Activated B cell treated with CpG ODN at 0.5 μM for 24 hours (primary cell): ENCODE data around the gene THOC7. TPM values are rescaled to one million over a fixed set of nuclear protein-coding genes. Genes with fewer than 3 reads are reported as not detected.

Experiments used
- ATAC-seq: fragments of 200-7000 bp; cut with Tn5 transposase; one replicate; pipeline ENCODE4 v1.10.0; 2021; ENCODE audit warnings: low read depth, mild to moderate bottlenecking, moderate library complexity
- CTCF ChIA-PET: fragments of 350-600 bp; sonication (Branson Sonifier 250); formaldehyde crosslinking; loops from one replicate; lab custom pipeline; 2021; ENCODE audit warnings: antibody characterized with exemption; lab: Charles Lee
- POLR2A ChIA-PET: fragments of 350-600 bp; sonication (Branson Sonifier 250); formaldehyde crosslinking; loops from one replicate; lab custom pipeline; 2021; ENCODE audit warnings: antibody characterized with exemption; lab: Charles Lee
- DNase-seq: peaks from one replicate; pipeline ENCODE4 v3.0.0; 2022
- H3K27ac Mint-ChIP-seq: one replicate; pipeline ENCODE4 v1.8.0; 2020; ENCODE audit warnings: mixed read lengths
- H3K27me3 Mint-ChIP-seq: one replicate; pipeline ENCODE4 v1.8.0; 2021; ENCODE audit warnings: mixed read lengths
- H3K36me3 Mint-ChIP-seq: one replicate; pipeline ENCODE4 v1.8.0; 2021; ENCODE audit warnings: low read depth, mixed read lengths
- H3K4me1 Mint-ChIP-seq: one replicate; pipeline ENCODE4 v1.8.0; 2021; ENCODE audit warnings: mixed read lengths
- H3K4me3 Mint-ChIP-seq: one replicate; pipeline ENCODE4 v1.8.0; 2020; ENCODE audit warnings: mild to moderate bottlenecking, mixed read lengths
- H3K9me3 Mint-ChIP-seq: one replicate; pipeline ENCODE4 v1.8.0; 2020; ENCODE audit warnings: mixed read lengths
- intact Hi-C: fragments of 100-400 bp; cut with micrococcal nuclease; formaldehyde crosslinking; loops from one replicate; pipeline ENCODE4 v1.15.1; 2024
- total RNA-seq: library from RNA; stranded (reverse); gene quantifications from 2 replicates; pipeline ENCODE4 v1.2.3, GENCODE V29; 2022
- TF ChIP-seq, protein P1 (sequence below): fragments of 200-600 bp; IDR thresholded peaks from one replicate; pipeline ENCODE4 v1.8.0; 2022; ENCODE audit warnings: antibody characterized with exemption, mild to moderate bottlenecking

THOC7 gene
- total RNA-seq, 1 donor from 2014 or later, result 50.2 TPM

DNA sequence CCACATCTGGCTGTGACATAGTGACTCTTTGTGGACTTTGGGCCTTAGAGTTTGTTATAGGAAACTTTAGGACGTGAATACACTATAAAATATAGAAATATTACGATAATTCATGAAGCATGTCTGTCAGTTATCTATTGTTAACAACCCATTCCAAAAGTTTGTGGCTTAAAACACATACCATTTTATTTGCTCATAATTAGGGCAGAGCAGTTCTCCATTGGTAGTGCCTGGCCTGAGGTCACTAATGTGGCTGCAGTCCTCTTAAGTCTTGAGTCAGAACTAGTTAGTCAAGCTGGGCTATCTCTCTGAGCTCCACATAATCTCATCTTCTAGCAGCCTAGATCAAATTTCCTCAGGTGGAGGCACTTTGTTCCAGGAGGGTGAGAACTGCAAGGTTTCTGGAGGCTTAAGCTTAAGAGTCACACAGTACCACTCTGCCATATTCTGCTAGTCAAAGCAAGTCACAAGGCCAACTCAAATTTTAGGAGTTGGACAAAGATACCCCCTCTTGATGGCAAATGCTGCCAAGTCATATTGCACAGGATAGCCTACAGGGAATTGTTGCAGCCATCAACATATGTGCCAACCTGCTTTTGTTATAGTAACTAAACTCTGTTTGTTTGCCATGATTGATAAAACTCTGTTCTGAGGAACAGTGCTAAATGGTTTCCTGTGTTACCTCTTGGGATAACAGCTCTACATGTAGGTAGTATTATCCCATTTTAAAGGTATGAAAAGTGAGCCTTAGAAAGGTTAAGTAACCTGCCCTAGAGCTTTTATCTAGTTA, 8.7 kb upstream of the THOC7 start:
- TF ChIP-seq, protein P1, sequence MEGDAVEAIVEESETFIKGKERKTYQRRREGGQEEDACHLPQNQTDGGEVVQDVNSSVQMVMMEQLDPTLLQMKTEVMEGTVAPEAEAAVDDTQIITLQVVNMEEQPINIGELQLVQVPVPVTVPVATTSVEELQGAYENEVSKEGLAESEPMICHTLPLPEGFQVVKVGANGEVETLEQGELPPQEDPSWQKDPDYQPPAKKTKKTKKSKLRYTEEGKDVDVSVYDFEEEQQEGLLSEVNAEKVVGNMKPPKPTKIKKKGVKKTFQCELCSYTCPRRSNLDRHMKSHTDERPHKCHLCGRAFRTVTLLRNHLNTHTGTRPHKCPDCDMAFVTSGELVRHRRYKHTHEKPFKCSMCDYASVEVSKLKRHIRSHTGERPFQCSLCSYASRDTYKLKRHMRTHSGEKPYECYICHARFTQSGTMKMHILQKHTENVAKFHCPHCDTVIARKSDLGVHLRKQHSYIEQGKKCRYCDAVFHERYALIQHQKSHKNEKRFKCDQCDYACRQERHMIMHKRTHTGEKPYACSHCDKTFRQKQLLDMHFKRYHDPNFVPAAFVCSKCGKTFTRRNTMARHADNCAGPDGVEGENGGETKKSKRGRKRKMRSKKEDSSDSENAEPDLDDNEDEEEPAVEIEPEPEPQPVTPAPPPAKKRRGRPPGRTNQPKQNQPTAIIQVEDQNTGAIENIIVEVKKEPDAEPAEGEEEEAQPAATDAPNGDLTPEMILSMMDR, result no peak
- no peak overlapping the region for H3K27ac Mint-ChIP-seq
- no peak for DNase-seq
- intact Hi-C loops, result no loop called here
- no peaks in the 10 kb centered on the region for H3K27me3 Mint-ChIP-seq
- H3K4me3 Mint-ChIP-seq, result no peak overlapping the region
- CTCF ChIA-PET, result no interaction called here
- no peak for ATAC-seq
- POLR2A ChIA-PET, result no interaction called here
- peaks cover 66% of the 10 kb centered on the region for H3K4me1 Mint-ChIP-seq
- H3K36me3 Mint-ChIP-seq, result peaks cover 20% of the 10 kb centered on the region
- no peaks in the 10 kb centered on the region for H3K9me3 Mint-ChIP-seq

DNA sequence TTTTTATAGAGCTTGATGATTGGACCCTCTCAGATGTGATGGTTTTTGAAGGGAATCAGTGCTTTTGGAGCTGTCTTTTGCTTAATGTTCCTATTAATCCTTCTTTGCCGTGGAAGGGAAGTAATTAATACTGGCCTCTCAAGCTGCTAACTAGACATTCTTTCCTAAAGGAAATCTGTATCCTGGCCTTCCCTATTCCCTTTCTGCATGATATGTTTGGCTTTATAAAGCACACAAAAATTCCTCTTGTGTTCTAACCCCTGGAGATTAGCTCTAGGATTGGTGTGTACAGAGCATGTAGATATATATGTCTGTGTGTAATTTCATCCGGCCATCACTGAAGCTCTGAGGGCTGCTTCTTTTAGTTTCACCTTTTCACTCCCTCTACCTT, 7.0 kb upstream of the THOC7 start:
- DNase-seq, result no peak
- intact Hi-C loops, result no loop called here
- ATAC-seq, result no peak
- Mint-ChIP-seq H3K27me3 (no peaks in the 10 kb centered on the region), H3K4me3 (no peak overlapping the region), H3K36me3 (peaks cover 26% of the 10 kb centered on the region), H3K27ac (no peak overlapping the region), H3K4me1 (peaks cover 70% of the 10 kb centered on the region), H3K9me3 (no peaks in the 10 kb centered on the region)
- TF ChIP-seq, protein P1, result no peak
- ChIA-PET POLR2A (interaction anchor here (0.5 to 1.1 kb wide), 2 partner anchors 17 to 57 kb away, joined by 4 read pairs; no protein-coding TSS in a partner anchor), CTCF (interaction anchor here (1.4 kb wide), 1 partner anchor 19 kb away, joined by 3 read pairs; no protein-coding TSS in a partner anchor)

DNA sequence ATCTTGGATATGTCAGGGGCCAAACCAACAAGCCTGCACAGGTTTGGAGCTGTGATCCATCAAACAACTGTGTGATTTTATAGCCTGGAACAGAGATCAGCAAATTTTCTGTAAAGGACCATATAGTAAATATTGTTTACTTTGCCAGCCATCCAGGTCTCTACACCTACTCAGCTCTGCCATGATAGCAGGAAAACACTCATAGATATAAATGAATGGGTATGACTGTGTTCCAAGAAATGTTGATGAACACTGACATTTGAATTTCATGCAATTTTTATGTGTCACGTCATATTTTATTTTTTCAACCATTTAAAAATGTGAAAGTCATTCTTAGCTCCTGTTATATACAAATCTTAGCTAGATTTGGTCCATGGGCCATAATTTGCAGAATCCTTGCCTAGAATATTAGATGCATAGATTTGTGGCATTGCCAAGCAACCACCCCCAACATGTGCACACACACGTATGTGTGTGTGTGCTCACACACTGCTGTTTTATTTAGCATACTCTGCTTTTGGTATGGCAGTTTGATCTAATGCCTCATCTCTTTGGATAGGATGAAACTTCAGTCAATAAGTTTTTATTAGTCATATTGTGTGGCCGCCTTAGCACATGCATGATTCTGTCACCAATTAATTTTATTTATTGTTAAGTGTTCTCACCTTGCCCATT, 6.5 kb upstream of the THOC7 start:
- no peak overlapping the region for H3K4me3 Mint-ChIP-seq
- H3K27me3 Mint-ChIP-seq, result no peaks in the 10 kb centered on the region
- no peak for DNase-seq
- no peaks in the 10 kb centered on the region for H3K9me3 Mint-ChIP-seq
- no peak overlapping the region for H3K27ac Mint-ChIP-seq
- ChIA-PET POLR2A (interaction anchor here (1.1 kb wide), 1 partner anchor 58 kb away, joined by 4 read pairs; no protein-coding TSS in a partner anchor), CTCF (interaction anchor here (1.4 kb wide), 1 partner anchor 19 kb away, joined by 3 read pairs; no protein-coding TSS in a partner anchor)
- ATAC-seq, result no peak
- intact Hi-C loops, result loop anchor here (2.0 kb wide), 1 partner anchor 27 kb away; no protein-coding TSS in a partner anchor
- TF ChIP-seq, protein P1, result no peak
- H3K36me3 Mint-ChIP-seq, result peaks cover 26% of the 10 kb centered on the region
- H3K4me1 Mint-ChIP-seq, result peaks cover 69% of the 10 kb centered on the region

DNA sequence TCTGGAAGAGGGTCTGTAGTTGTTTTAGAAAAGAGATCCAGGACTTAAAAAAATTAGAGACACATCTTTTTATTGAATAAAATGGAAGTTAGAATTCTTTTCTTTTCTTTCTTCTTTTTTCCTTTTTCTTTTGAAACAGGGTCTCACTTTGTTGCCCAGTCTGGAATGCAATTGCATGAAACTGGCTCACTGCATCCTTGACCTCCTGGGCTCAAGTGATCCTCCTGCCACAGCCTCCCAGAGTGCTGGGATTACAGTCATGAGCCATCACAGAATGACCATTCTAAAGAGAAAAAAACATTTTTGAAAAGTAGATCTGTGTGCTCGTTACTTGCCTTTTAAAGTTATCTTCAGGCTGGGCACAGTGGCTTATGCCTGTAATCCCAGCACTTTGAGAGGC, 3.6 kb upstream of the THOC7 start:
- TF ChIP-seq, protein P1, result no peak
- Mint-ChIP-seq H3K4me1 (peaks cover 70% of the 10 kb centered on the region), H3K27ac (no peak overlapping the region), H3K36me3 (peaks cover 30% of the 10 kb centered on the region), H3K4me3 (no peak overlapping the region), H3K27me3 (no peaks in the 10 kb centered on the region), H3K9me3 (no peaks in the 10 kb centered on the region)
- CTCF ChIA-PET, result no interaction called here
- intact Hi-C loops, result no loop called here
- POLR2A ChIA-PET, result no interaction called here
- no peak for DNase-seq
- ATAC-seq, result no peak

DNA sequence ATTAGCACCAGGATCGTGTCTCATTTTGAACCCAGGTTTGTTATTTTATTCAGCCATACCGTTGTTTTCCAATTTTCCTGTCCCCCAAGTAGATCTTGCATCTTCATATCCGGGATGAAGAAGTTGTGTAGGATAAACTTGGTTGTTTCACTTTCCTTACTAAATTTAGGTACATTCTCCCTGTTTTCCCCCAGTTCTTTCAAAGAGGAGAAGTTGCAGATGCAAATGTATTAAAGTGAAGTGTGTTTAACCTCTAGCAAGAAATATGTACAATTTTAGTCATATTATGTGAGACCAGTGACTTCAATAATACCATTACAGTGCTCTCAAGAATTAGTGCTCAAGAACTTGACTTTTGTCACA, 1.3 kb upstream of the THOC7 start:
- TF ChIP-seq, protein P1, result no peak
- Mint-ChIP-seq H3K9me3 (no peaks in the 10 kb centered on the region), H3K27ac (peak overlapping the region; percentile 94), H3K4me3 (peak overlapping the region; percentile 96), H3K27me3 (no peaks in the 10 kb centered on the region), H3K36me3 (peaks cover 23% of the 10 kb centered on the region), H3K4me1 (peaks cover 65% of the 10 kb centered on the region)
- CTCF ChIA-PET, result no interaction called here
- POLR2A ChIA-PET, result interaction anchor here (1.0 kb wide), 2 partner anchors 46 to 56 kb away, joined by 3 to 5 read pairs; no protein-coding TSS in a partner anchor
- intact Hi-C loops, result loop anchor here (1.0 kb wide), 2 partner anchors 47 to 128 kb away; partner anchors contain the start of gene SCAANT1
- DNase-seq, result no peak
- no peak for ATAC-seq
